Activated CD4-positive, alpha-beta T cell treated with anti-CD3 and anti-CD28 coated beads, Interleukin-2, amount 50 U/mL, for 4 hours (primary cell): ENCODE results near the gene TMED7.
A peak's percentile ranks its signal among the peaks of the same experiment; 100 is the strongest.

Experiments
- DNase-seq, 2 experiments: peaks; one replicate each; pipeline ENCODE4 v3.0.0-alpha.2; 2020

TMED7 gene

GRCh38 chr5:115626445-115626823 lies 598 bp upstream of the TMED7 start:
- DNase-seq: no peak

DNA sequence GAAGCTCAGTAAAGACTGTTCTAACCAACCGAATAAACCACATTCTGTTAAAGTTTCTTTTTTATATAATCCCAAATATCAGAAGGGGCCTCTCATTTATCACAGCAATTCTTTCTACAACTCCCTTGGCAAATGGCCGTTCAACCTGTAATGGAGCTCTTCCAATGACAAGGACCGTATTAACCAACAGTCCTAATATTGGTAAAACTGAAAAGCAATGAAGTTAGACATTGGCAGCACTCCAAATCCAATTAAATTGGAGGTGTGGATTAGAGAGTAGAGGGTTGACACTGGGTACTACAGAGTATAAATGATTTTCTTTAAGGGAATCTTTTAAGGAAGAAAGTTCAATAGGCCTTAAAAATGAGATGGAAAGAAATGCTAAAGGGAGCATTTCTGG lies 842 bp downstream of the TMED7 start:
- DNase-seq: no peak

GRCh38 chr5:115623658-115624057 lies 2.2 kb downstream of the TMED7 start:
- DNase-seq: no peak

- no peak for DNase-seq
These were observed 4.4 kb downstream of the TMED7 start for GRCh38 chr5:115621365-115621900.

- no peak for DNase-seq
These were observed 8.9 kb downstream of the TMED7 start for GRCh38 chr5:115616892-115617291.

DNA sequence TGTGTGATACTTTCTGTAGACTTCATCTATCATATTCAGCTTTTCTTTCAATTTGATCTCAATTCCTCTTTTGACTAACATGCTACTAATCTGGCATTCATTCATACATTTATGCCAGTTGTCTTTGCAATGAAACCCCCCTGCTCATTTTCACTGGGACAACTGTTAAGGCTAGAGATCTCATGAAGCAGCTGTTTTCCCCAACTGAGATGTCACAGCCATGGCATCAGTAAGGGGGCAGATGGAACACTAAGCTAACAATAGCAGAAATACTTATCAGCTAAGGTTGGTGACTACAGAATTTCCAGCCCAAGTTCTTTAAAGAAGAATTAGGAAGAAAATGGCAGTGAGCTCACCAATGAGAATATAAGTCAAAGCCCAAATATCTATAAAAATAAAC lies 9.4 kb downstream of the TMED7 start:
- no peak for DNase-seq

DNA sequence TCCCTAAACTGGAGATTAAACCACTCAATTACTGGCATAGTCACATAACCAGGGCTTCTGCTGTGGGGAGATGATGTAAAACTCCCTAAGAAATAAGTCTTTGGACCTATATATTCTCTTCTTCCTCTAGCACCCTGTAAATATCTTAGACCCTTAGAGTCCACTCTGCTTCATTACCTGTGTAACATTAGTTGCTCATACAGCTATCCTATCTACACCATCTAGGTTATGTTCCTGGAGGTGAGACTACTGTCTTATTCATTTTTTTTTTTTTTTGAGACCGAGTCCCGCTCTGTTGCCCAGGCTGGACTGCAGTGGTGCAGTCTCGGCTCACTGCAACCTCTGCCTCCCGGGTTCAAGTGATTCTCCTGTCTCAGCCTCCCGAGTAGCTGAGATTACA lies 14.0 kb downstream of the TMED7 start:
- no peak for DNase-seq

GRCh38 chr5:115607935-115608334 lies 17.9 kb downstream of the TMED7 start:
- no peak for DNase-seq

- DNase-seq: no peak
These were observed 20.4 kb downstream of the TMED7 start for GRCh38 chr5:115605436-115605835.

DNA sequence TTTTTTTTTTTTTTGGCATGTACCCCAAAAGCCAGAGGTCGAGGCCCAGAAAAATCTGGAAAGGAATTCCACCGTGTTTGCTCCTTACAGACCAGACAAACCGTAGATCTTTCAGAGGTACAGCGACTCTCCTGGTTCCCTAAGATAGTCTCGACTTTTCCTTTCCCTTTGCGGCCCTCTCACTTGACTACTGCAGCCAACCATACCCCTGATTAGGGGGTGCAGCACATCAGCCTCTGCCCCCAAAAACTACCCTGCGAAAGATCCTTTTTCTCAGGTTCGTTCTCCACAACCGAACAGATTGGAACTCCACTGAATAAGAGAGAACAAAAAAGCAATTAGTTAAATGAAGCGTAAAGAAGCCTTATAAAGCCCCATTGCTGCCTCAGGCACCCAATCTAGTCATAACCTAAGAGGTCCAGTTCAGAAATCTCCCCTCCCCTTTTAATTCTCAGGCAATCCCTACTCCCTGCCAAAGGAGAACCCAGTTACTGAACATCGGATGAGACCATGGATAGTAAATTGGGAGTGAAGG lies 23.2 kb downstream of the TMED7 start:
- DNase-seq: no peak

GRCh38 chr5:115601701-115602590 lies 23.9 kb downstream of the TMED7 start, which contains the start of gene TICAM2:
TSS of gene TICAM2 (minus strand) at chr5:115602479. CDS start at chr5:115581256, 21,223 bp downstream.
- peak; percentile 35 to 40 for DNase-seq

DNA sequence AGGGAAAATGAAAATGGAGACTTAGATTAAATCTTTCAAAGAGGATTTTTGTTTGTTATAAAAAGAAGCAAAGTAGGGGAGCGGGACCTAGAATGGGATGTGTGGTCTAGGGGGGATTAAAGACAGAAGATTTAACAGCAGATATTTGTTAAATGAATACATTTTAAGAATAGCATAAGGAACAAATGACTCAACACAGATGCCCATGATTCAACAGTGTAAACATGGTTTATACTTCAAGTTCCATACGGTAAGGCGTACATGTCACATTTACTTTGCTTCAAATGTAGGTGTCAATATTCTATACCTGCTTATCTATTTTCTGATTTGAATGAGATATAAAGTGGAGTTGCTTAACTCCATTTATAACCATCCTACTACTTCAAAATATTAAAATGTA lies 25.1 kb downstream of the TMED7 start:
- no peak for DNase-seq

DNA sequence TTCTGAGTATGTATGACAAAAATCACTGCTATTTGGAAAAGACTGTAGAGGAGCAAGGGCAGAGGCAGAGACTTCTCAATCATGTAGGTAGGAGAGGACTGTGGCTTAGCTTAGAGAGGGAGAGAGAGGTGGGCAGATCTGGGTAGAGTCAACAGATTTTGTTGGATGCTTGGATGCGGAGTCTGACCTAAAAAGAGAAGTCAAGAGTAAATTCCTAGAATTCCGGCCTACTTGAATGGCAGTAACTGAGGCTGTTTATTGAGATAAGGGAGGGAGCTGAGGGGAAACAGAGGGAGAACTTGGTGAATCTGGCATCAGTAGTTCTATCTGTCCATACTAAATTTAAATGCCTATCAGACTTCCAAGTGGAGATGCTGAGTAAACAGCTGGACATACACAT lies 25.9 kb downstream of the TMED7 start:
- DNase-seq: no peak

- DNase-seq: no peak
These were observed 26.3 kb downstream of the TMED7 start for GRCh38 chr5:115599502-115599901.

GRCh38 chr5:115594128-115595047 lies 31.4 kb downstream of the TMED7 start:
- no peak for DNase-seq

DNA sequence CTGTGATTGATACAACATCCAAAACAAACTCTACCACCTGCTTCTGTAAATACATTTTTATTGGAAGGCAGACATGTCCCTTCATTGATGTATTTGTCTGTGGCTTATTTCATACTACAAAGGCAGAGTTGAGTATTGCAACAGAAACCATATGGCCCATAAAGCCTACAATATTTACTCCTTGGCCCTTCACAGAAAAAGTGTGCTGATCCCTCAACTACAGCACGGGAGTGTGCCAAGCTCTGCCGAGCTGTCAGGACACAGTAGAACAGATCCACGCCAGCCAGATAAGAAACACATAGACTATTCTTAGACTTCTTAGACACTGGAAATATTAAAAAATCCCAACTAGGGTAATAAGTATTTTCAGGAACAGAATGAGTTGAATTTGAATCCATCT lies 36.8 kb downstream of the TMED7 start:
- no peak for DNase-seq

- no peak for DNase-seq
These were observed 37.2 kb downstream of the TMED7 start for GRCh38 chr5:115588640-115589039.

DNA sequence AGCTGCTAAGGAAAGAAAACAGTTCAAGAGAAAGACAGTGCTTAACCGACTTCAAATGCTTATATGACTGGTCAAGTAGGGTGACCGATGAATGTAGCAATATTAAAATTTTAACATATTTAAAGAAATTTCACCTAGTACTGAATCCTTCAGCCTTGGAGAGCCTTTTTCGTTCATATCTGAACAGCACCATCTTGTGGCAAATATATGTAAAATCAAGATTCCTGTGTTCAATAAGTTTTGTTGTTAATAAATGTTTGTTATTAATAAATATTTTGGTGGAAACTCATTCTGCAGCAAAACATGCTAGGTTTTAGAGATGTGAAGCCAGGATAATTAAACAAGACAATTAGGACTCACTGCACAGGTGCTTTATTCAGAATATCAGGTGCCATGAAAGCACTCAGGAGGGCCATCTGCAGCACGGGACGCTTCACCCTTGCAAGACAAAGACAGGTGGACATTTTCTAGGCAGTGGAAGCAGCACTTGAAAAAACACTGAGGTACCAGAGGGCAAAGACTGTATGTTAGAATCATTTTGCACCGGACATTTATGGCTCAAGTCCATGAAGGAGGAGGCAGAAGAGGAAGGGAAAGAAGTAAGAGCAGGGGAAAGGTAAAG lies 39.2 kb downstream of the TMED7 start:
- no peak for DNase-seq

DNA sequence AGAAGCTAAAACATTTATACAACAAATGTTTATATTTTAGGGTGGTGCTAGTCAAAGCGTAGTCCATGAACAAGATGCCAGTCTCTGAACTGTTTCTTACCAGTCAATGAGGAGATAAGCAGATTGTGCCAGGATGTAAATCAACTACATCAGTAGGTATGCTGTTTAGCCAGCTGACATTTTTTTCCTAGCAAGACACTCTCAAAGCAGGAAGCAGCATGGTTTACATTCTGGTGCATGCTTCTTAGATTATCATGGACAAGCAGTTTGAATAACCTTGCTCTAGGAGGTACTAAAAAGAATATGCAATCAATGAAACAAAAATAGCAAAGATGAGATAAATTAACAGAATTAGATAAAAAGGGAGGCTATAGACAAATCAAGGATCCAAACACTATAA lies 40.6 kb downstream of the TMED7 start:
- DNase-seq: no peak

DNA sequence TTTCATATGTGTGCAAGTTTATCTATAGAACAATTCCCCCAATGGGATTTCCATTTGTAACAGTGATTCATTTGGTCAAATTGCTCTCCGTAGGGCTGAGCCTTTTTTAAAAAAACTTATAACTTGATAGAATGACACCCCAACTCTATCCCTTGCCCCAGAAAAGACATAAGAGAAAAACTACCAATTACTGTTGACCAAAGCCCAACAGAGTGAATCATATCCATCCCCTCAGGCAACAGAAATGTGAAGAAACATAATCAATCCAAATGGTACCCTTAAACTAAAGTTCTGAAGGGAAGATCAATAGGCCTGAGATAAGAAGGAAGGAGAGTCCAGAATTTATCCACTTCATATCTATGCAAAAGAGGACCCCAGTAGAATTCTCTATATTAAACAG lies 41.3 kb downstream of the TMED7 start:
- DNase-seq: no peak

- DNase-seq: no peak
These were observed 42.4 kb downstream of the TMED7 start for GRCh38 chr5:115583474-115583873.

DNA sequence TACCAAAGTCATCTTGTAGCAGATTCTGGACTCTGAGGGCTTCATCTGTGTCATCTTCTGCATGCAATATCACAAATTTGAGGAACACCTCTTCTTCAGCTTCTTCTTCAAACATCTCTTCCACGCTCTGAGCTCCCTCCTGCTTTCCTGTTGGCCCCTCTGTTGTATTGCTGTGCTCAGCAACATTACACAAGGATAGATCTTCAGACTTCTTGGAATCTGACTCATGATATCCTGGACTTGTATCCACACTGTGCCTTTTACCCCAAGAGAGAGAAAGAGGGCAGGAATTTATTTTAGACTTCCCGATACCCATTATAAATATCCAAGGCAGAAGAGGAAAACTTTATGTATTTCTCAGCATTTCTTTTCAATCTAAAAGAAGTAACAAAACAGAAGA lies 44.9 kb downstream of the TMED7 start:
- DNase-seq: no peak

- DNase-seq: no peak
These were observed 46.1 kb downstream of the TMED7 start for GRCh38 chr5:115579747-115580173.
